HepG2 (cell line): Measurements from ENCODE around the gene OR52W1. TPM values are rescaled to one million over a fixed set of nuclear protein-coding genes. Genes with fewer than 3 reads are reported as not detected.

Experiments
- ATAC-seq: fragments of 200-7000 bp; cut with Tn5 transposase; 3 replicates; pipeline ENCODE4 v1.9.1; 2020; ENCODE audit warnings: mild to moderate bottlenecking, moderate library complexity
- BruUV-seq: library from RNA; stranded (reverse); fragments of 400-500 nt; replicated peaks from 2 replicates; lab custom pipeline; 2021; lab: Mats Ljungman, UMichigan
- CTCF ChIA-PET: fragments of 300-600 bp; formaldehyde crosslinking; extraction: SDS; loops from one replicate; lab custom pipeline; 2021; ENCODE audit warnings: low total read pairs, inconsistent platforms, low intra/inter-chr PET ratio; lab: Yijun Ruan, JAX
- POLR2A ChIA-PET: fragments of 350-600 bp; sonication (Branson Sonifier 250); formaldehyde crosslinking; loops from one replicate; lab custom pipeline; 2020; ENCODE audit warnings: antibody characterized with exemption, inconsistent platforms; lab: Yijun Ruan, JAX
- DNase-seq: peaks from one replicate; pipeline ENCODE4 v3.0.0-alpha.2; 2015; ENCODE audit warnings: low spot score
- FAIRE-seq: peaks from 3 replicates; lab custom pipeline; 2011; peaks lifted over from hg19 to GRCh38; lab: Jason Lieb, UNC
- H2AFZ ChIP-seq: one replicate; pipeline ENCODE4 v1.6.1; 2011; ENCODE audit warnings: low read length, inconsistent platforms
- H3K27ac ChIP-seq: fragments of 300-600 bp; 3 replicates; pipeline ENCODE4 v1.8.0; 2011; ENCODE audit warnings: mixed run types, mild to moderate bottlenecking, mixed read lengths, low read length, inconsistent platforms; ENCODE audit not compliant: insufficient read depth; ENCODE audit errors: extremely low read length
- H3K27me3 ChIP-seq, 2 experiments: fragments of 200-600 bp in 1 of 2; 2 replicates in 1 of 2; 3 replicates in 1 of 2; pipeline versions ENCODE4 v1.6.0 to v1.8.0; 2011; ENCODE audit warnings: low read length in 2 of 2, mild to moderate bottlenecking in 2 of 2, moderate library complexity in 2 of 2, inconsistent platforms in 1 of 2; ENCODE audit not compliant: insufficient read depth in 2 of 2, control insufficient read depth in 1 of 2
- H3K36me3 ChIP-seq, 2 experiments: fragments of 200-600 bp in 1 of 2; replicated peaks in 1 of 2; 2 replicates in 1 of 2; 3 replicates in 1 of 2; pipeline versions ENCODE4 v1.5.1 to v1.8.0; 2011; ENCODE audit warnings: low read length in 2 of 2, inconsistent platforms in 1 of 2; ENCODE audit not compliant: insufficient read depth in 2 of 2, control insufficient read depth in 1 of 2
- H3K4me1 ChIP-seq: 2 replicates; pipeline ENCODE4 v1.5.1; 2012; ENCODE audit warnings: low read length, inconsistent platforms; ENCODE audit not compliant: insufficient read depth
- H3K4me2 ChIP-seq: 2 replicates; pipeline ENCODE4 v1.6.0; 2011; ENCODE audit warnings: low read depth, low read length, inconsistent platforms
- H3K4me3 ChIP-seq, 3 experiments: fragments of 200-600 bp in 1 of 3; sonication (generic), shearing (Covaris generic) in 1 of 3; replicated peaks in 1 of 3; 2 replicates each; pipeline ENCODE4 v1.5.1; 2011 to 2016; ENCODE audit warnings: low read length in 3 of 3, inconsistent platforms in 2 of 3, low read depth in 2 of 3, mild to moderate bottlenecking in 2 of 3, control low read depth in 1 of 3, mixed read lengths in 1 of 3; ENCODE audit not compliant: insufficient read depth in 1 of 3
- H3K79me2 ChIP-seq: one replicate; pipeline ENCODE4 v1.6.1; 2011; ENCODE audit warnings: low read length, inconsistent platforms; ENCODE audit not compliant: insufficient read depth
- H3K9ac ChIP-seq: 2 replicates; pipeline ENCODE4 v1.6.0; 2011; ENCODE audit warnings: mild to moderate bottlenecking, low read depth, low read length, inconsistent platforms; ENCODE audit not compliant: insufficient read depth
- H3K9me3 ChIP-seq: 2 replicates; pipeline ENCODE4 v1.5.1; 2012; ENCODE audit warnings: mild to moderate bottlenecking, low read length
- H4K20me1 ChIP-seq: 2 replicates; pipeline ENCODE4 v1.6.0; 2011; ENCODE audit warnings: inconsistent platforms, mild to moderate bottlenecking, low read length, moderate library complexity; ENCODE audit not compliant: insufficient read depth
- HNRNPLL ChIP-seq: fragments of 200-400 bp; formaldehyde crosslinking; IDR thresholded peaks from 2 replicates; pipeline ENCODE4 v1.6.1; 2017; ENCODE audit warnings: mild to moderate bottlenecking, low read depth, low read length; ENCODE audit not compliant: poor library complexity, severe bottlenecking
- PITX1 ChIP-seq: sonication (generic); formaldehyde crosslinking; IDR thresholded peaks from 2 replicates; pipeline ENCODE4 v1.5.1; 2020; ENCODE audit warnings: mild to moderate bottlenecking, missing genetic modification reagents
- SATB2 ChIP-seq: sonication (generic); formaldehyde crosslinking; IDR thresholded peaks from 2 replicates; pipeline ENCODE4 v1.5.0; 2020; ENCODE audit warnings: missing genetic modification reagents
- ZC3H4 ChIP-seq: sonication (generic); formaldehyde crosslinking; IDR thresholded peaks from 2 replicates; pipeline ENCODE4 v1.4.0; 2020; ENCODE audit warnings: missing genetic modification reagents, borderline replicate concordance
- ZNF577 ChIP-seq: sonication (generic); formaldehyde crosslinking; IDR thresholded peaks from 2 replicates; pipeline ENCODE4 v1.4.0; 2020; ENCODE audit warnings: mild to moderate bottlenecking, low read depth, missing genetic modification reagents, borderline replicate concordance
- ZNF619 ChIP-seq: sonication (generic); formaldehyde crosslinking; IDR thresholded peaks from 2 replicates; pipeline ENCODE4 v1.4.0; 2020; ENCODE audit warnings: mild to moderate bottlenecking, missing genetic modification reagents
- ZNF776 ChIP-seq: sonication (generic); formaldehyde crosslinking; IDR thresholded peaks from 2 replicates; pipeline ENCODE4 v1.4.0; 2020; ENCODE audit warnings: mild to moderate bottlenecking, missing genetic modification reagents
- ZNF781 ChIP-seq: sonication (generic); formaldehyde crosslinking; IDR thresholded peaks from 2 replicates; pipeline ENCODE4 v1.5.1; 2020; ENCODE audit warnings: borderline replicate concordance, mild to moderate bottlenecking, missing genetic modification reagents; ENCODE audit errors: not compliant biosample characterization
- WGBS: methylation state at CpG from one replicate; pipeline ENCODE4 v1.1.6; 2017; ENCODE audit warnings: low lambda C conversion rate; 5-methylcytosine and 5-hydroxymethylcytosine counted together
- in situ Hi-C: cut with HindIII; loops from 2 replicates; pipeline ENCODE4 v1.10.0; 2017; ENCODE audit warnings: low pct_unique_long_range_greater_than_20kb; ENCODE audit not compliant: extremely low pct_ligation_motif_present
- intact Hi-C: fragments of 100-400 bp; cut with micrococcal nuclease; formaldehyde crosslinking; loops from one replicate; pipeline ENCODE4 v1.10.0; 2022; ENCODE audit not compliant: unreplicated experiment
- polyA plus RNA-seq, 8 experiments: library from polyadenylated mRNA; depleted of rRNA in 3 of 8; stranded (reverse) in 7 of 8; unstranded in 1 of 8; fragments of >200 nt; fragmentation: Illumina TruSeq in 4 of 8; extraction: Trizol in 4 of 8; gene quantifications; 2 replicates each; pipeline versions ENCODE4 v1.2.1 to v1.2.3, GENCODE V29; 2011 to 2016; ENCODE audit warnings: low read depth in 4 of 8, missing spikeins in 1 of 8, mixed read lengths in 1 of 8; ENCODE audit not compliant: insufficient read depth in 1 of 8
- total RNA-seq, 5 experiments: library from RNA; depleted of rRNA; stranded (reverse); fragments of >200 nt; fragmentation: Illumina TruSeq; extraction: Trizol; gene quantifications; 2 replicates each; pipeline ENCODE4 v1.2.3, GENCODE V29; 2016; ENCODE audit warnings: low read depth in 1 of 5
- TF ChIP-seq, protein P1 (sequence below), 2 experiments: fragments of 450-650 bp in 1 of 2; sonication (generic) in 1 of 2; formaldehyde crosslinking; IDR thresholded peaks; 2 replicates each; pipeline versions ENCODE4 v1.5.0 to v1.8.0; 2020 to 2022; ENCODE audit warnings: mild to moderate bottlenecking in 1 of 2, missing genetic modification reagents in 1 of 2
- TF ChIP-seq, protein P2 (sequence below): sonication (generic); formaldehyde crosslinking; IDR thresholded peaks from 2 replicates; pipeline ENCODE4 v1.4.0; 2020; ENCODE audit warnings: missing genetic modification reagents

OR52W1 gene
- total and polyA plus RNA-seq, 2 of the 13 experiments (the other 11 are each of a cell fraction or from before 2014, with no cell fraction given), result not detected

DNA sequence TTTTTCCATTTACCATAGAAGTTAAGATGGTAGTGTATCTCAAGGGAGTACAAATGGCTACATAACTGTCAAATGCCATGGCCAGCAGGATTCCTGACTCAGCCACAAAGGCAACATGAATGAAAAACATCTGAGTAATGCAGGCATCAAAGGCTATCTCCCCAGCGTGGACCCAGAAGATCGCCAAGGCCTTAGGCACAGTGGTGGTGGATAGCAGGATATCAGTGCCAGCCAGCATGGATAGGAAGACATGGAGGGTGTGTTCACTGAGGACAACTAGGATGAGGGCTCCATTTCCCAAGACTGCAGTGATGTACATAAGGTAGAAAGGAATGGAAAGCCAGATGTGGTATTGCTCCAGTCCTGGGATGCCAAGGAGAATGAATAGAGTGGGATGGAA, 46.9 kb upstream of the OR52W1 start:
- FAIRE-seq, result no peak
- Histone ChIP-seq H3K27me3 (no peaks in the 10 kb centered on the region), H3K9ac (no peak overlapping the region), H3K27ac (no peak overlapping the region), H3K79me2 (no peaks in the 10 kb centered on the region), H4K20me1 (no peaks in the 10 kb centered on the region), H3K4me3 (no peak overlapping the region), H3K9me3 (peaks cover 3% of the 10 kb centered on the region; the same call in 1 of the 2 replicates), H3K36me3 (no peaks in the 10 kb centered on the region)
- ChIA-PET POLR2A (no interaction called here), CTCF (no interaction called here)
- DNase-seq, result no peak
- no peak for ATAC-seq
- no CpG with 5 or more reads among the region's 2 CpGs for WGBS
- TF ChIP-seq ZC3H4 (CRISPR knock-in tag) (no peak), ZNF619 (CRISPR knock-in tag) (no peak), HNRNPLL (no peak), SATB2 (CRISPR knock-in tag) (no peak), ZNF781 (no peak), ZNF776 (no peak), ZNF577 (CRISPR knock-in tag) (no peak), PITX1 (CRISPR knock-in tag) (no peak)
- TF ChIP-seq, protein P1, sequence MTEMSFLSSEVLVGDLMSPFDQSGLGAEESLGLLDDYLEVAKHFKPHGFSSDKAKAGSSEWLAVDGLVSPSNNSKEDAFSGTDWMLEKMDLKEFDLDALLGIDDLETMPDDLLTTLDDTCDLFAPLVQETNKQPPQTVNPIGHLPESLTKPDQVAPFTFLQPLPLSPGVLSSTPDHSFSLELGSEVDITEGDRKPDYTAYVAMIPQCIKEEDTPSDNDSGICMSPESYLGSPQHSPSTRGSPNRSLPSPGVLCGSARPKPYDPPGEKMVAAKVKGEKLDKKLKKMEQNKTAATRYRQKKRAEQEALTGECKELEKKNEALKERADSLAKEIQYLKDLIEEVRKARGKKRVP (CRISPR knock-in tag; IDR thresholded peaks at IDR 0.05), result no peak
- TF ChIP-seq, protein P2, sequence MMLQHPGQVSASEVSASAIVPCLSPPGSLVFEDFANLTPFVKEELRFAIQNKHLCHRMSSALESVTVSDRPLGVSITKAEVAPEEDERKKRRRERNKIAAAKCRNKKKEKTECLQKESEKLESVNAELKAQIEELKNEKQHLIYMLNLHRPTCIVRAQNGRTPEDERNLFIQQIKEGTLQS (CRISPR knock-in tag), result no peak
- TF ChIP-seq, all 625 proteins: peak for 0
- H2AFZ ChIP-seq, result no peak overlapping the region
- peaks cover 18% of the 10 kb centered on the region for H3K4me1 ChIP-seq
- no TSS peak for BruUV-seq
- in situ Hi-C loops (no loop called here), intact Hi-C loops (no loop called here)
- H3K4me2 ChIP-seq, result no peak overlapping the region
